GM15510 (cell line): Measurements from ENCODE around the gene TXNL4A.

ENCODE experiments used
- POLR2A ChIP-seq: IDR thresholded peaks from 3 replicates; pipeline ENCODE4 v1.6.1; 2011; ENCODE audit warnings: borderline replicate concordance; ENCODE audit not compliant: insufficient read length; ENCODE audit errors: extremely low read depth

The TXNL4A gene

DNA sequence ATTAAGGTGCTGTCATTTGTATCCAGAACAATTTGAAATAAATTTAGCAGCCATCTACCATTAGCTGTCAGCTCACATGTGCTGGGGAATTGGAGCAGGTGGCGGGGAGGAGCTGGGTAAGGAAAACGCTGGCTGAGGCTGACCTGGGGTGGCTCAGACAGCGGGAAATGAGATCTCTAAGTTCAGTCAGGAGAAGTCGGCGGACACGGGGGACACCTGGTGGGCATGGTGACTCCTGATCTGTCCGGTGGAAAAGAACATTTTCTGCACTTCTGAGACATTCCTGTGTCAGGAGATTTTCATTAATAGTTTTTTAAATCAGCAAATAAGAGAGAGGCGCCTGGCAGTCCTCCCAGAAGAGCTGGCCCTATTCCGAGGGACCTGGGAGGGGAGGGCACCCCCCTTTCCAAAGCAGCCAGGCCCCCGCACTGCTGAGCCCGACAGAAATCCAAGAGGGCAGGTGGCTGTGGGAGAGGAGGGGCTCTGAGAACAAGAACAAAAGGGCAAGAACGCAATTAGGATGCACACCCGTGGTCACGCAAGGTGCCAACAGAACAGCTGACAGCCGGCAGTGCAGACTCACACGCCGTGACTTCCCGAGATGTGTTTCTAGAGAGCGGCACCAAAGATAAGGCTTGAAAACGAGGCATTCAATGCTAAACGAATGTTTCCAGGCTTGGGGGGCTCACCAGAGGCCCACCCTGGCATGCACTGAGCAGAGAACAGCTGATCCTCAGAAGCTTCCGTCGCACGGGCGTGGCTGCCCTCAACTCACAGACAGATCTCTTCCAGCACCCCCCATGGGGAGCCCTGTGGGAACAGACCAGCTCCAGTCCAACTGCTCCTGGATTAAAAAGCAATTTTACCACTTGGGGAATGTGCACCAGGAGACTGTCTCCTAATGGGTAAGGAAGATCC lies 63.3 kb downstream of the TXNL4A start:
- no peak for TF ChIP-seq POLR2A

DNA sequence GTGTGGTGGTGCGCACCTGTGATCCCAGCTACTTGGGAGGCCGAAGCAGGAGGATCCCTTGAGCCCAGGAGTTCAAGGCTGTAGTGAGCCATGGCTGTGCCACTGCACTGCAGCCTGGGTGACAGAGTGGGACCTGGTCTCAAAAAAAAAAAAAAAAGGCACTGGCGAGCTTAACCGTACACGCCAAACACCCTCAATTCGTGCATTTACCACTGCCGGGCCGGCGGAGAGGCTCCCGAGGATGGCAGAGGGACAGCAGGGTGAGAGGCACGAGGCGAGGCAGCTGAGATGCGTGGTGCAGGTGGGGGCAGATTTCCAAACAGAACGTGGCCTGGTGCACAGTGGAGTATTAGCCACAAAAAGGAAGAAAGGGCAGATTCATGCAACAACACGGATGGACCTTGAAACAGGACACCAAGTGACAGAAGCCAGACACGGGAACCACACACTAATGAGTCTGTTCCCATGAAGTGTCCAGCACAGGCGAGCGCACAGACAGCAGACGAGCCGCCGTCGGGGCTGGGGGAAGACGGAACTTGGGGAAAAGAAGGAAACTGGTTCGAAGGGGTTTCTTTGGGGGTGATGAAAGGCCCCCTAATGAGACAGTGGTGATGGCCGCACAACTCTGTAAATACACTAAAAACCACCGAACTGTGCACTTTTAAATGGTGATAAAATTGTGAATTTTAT lies 64.3 kb downstream of the TXNL4A start:
- no peak for TF ChIP-seq POLR2A

DNA sequence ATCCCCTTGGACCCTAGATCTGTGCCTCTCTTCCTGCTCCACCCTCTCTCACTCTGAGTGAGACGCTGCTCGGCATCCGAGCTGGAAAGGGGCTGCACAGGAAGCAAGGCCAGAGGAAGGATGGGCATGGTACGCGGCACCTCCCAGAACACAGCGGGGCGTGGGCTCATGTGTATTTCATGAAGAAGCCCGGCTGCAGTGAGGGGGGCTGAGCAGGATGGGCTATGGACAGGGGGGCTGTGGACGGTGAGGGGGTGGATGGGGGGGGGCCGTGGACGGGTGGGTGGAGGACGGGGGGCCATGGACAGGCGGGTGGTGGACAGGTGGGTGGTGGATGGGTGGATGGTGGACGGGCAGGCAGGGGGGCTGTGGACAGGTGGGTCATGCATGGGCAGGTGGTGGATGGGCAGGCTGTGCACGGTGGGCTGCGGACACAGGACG lies 65.4 kb downstream of the TXNL4A start:
- TF ChIP-seq POLR2A, result no peak

DNA sequence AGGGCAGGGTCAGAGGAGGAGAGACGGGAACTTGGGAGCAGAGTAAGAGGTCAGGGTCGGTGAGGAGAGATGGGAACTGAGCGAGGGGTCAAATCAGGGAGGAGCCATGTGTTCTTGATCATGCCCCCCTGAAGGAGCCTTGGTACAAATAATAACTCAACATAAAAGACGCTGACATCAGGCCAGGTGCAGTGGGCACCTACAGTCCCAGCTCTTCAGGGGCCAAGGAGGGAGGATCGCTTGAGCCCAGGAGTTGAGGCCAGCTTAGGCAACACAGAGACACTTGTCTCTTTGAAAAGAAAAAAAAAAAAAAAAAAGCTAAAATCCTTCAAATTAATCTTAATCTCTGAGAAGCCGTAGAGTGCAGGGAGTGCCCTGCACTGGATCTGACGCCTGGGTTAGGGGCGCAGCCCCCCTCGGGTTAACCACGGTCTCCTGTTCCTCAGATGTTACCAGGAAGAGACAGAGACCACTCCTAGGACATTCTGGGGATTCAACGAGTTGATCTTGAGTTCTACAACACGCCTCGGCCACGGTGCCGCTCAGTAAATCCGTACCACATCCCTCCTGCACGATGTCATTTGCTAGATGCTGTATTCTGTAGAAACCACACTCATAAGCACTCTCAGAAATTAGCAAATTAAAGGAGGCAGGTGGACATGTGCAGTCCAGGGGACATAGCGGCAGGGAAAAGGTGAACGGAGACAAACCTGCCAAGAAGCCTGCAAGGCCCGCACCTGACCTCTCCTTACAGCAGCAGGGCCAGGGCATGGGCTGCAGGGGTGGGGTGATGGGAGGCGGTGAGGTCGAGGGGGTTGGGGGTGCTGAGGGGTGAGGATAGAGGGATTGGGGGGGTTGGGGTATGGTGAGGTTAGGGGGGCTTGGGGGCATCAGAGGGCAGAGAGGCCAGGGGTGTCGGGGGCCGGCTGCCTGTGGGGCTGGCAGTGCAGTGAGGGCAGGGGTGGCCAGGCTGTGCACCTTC lies 66.1 kb downstream of the TXNL4A start:
- TF ChIP-seq POLR2A, result no peak
